ENCODE data around the gene NISCH. TPM values are rescaled to one million over a fixed set of nuclear protein-coding genes. Genes with fewer than 3 reads are reported as not detected.

Gene NISCH
- total RNA-seq (10 to 100 TPM; 91.5 to 93.0 TPM), polyA plus RNA-seq (ENCODE audit: insufficient read length in 2 of 2) (100 to 1,000 TPM; 133 to 161 TPM)
- long read RNA-seq, donor 1, full-length matches to known transcripts: 20 of 230 reads
- long read RNA-seq, donor 1, partial matches to known transcripts: 210 of 230 reads
- long read RNA-seq, donor 1, other reads (novel, unspliced or antisense): 0 of 230 reads
- long read RNA-seq, donor 2, partial matches to known transcripts: 17 of 22 reads
- long read RNA-seq, donor 2, other reads (novel, unspliced or antisense): 0 of 22 reads
- long read RNA-seq, donor 3, full-length matches to known transcripts: 7 of 85 reads
- long read RNA-seq, donor 3, partial matches to known transcripts: 78 of 85 reads
- long read RNA-seq, donor 3, other reads (novel, unspliced or antisense): 0 of 85 reads
- long read RNA-seq, donor 4, full-length matches to known transcripts: 9 of 212 reads
- long read RNA-seq, donor 4, partial matches to known transcripts: 203 of 212 reads
- long read RNA-seq, donor 4, other reads (novel, unspliced or antisense): 0 of 212 reads

DNA sequence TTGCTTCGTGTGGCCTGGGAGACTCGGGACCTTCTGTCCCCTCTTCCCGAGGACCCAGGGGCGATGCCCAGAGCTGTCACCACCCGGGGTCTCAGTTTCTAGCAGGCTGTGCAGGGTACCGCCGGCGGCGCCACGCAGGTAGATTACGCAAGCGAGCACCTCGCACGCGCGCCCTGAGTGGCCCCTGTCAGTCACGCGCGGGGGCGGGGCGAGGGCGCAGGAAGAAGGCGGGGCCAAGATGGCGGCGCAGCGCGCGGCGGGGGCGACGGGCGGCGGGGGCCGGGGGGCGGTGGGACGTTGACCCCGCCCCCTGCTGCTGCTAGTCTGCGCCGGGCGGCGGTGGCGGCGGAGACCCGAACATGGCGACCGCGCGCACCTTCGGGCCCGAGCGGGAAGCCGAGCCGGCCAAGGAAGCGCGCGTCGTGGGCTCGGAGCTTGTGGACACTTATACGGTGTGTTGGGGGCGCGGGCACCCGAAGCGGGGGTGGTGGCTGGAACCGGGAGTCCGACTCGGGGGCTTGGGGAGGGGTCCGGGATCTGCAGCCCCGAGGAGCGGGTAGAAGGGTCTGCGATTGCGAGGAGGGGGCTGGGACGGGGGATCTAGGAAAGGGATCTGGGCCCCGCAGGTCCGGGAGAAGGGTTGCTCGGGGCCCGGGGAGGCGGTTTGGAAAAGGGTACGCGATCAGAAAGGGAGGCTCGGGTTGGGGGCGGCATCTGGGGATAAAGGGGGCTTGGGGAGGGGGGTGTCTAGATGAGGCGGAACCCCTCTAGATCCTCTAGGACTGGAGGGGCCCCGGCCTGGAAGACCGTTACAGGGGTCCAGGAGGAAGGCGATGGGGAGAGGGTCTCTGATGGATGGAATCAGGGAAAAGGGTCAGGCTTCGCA lies at the start of gene NISCH:
Gene NISCH (plus strand): TSS at position 322 of the 886 bp plus-strand sequence. CDS start 38 bp downstream, at position 360.
- peak within 1 kb of the TSS; percentile 91 for H3K27ac ChIP-seq (ENCODE audit: low read depth, low read length)
- peaks cover 29% of the 10 kb centered on the region for H3K36me3 ChIP-seq (ENCODE audit: control insufficient read depth, insufficient read depth, low read length)
- under 1% methylated on average over 83 of the region's 86 CpGs for WGBS (ENCODE audit: insufficient coverage)
- peak in 5 of 6 donors; percentile 72 to 96 (median 81) for DNase-seq (ENCODE audit: low read depth in 4 of 6, low spot score in 6 of 6)
- peaks cover 33% of the 10 kb centered on the region for H3K4me1 ChIP-seq (ENCODE audit: control insufficient read depth, insufficient read depth, low read length)
- H3K9me3 ChIP-seq (ENCODE audit: control insufficient read depth, insufficient read depth, low read length): no peaks in the 10 kb centered on the region
- no peaks in the 10 kb centered on the region for H3K27me3 ChIP-seq (ENCODE audit: control insufficient read depth, insufficient read depth, low read length)
- peak within 1 kb of the TSS; percentile 93 for H3K4me3 ChIP-seq (ENCODE audit: low read depth, low read length)

GRCh38 chr3:52406231-52406661 lies 49.2 kb upstream of the NISCH start:
- Histone ChIP-seq H3K27ac (ENCODE audit: low read depth, low read length) (no peak overlapping the region), H3K4me3 (ENCODE audit: low read depth, low read length) (no peak overlapping the region), H3K36me3 (ENCODE audit: control insufficient read depth, insufficient read depth, low read length) (peaks cover 77% of the 10 kb centered on the region), H3K4me1 (ENCODE audit: control insufficient read depth, insufficient read depth, low read length) (peaks cover 22% of the 10 kb centered on the region), H3K9me3 (ENCODE audit: control insufficient read depth, insufficient read depth, low read length) (no peaks in the 10 kb centered on the region), H3K27me3 (ENCODE audit: control insufficient read depth, insufficient read depth, low read length) (no peaks in the 10 kb centered on the region)
- WGBS (ENCODE audit: insufficient coverage): 93% methylated on average over 11 of the region's 11 CpGs
- no peak for DNase-seq (ENCODE audit: low read depth in 4 of 6, low spot score in 6 of 6)

DNA sequence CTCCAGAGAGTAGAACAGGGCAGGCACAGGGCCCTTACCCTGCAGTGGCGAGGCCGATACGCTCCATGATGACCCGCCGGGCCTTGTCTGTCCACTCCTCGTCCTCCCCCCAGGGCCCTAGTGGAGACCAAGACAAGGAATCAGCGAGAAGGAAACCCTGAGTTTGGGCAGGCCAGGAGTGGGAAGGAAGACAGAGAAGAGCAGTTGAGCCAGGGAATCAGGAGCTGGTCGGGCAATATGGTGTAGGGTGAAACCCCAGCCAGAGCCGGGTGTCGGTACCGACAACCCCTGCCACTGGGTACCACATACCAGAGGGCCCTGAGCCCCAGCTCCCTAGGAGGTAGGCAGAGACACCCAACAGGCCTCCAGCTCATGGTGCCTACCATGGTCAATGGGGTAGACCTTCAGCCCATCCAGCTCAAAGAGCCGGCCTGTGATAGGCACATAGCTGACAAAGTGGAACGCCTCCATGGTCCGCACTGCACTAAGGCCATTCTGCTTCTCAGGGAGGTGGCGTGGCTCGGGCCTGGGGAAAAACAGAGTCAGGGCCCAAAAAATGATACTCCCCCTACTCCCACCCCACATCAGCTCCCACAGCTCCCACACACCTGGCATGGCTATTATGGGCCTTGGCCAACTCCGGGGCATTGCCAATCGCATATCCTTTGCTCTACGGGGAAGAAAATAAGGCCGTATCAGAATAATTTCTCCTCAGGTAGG lies 48.5 kb upstream of the NISCH start:
- no peak overlapping the region for H3K4me3 ChIP-seq (ENCODE audit: low read depth, low read length)
- H3K9me3 ChIP-seq (ENCODE audit: control insufficient read depth, insufficient read depth, low read length): no peaks in the 10 kb centered on the region
- DNase-seq (ENCODE audit: low read depth in 4 of 6, low spot score in 6 of 6): no peak
- 98% methylated on average over 15 of the region's 20 CpGs for WGBS (ENCODE audit: insufficient coverage)
- H3K36me3 ChIP-seq (ENCODE audit: control insufficient read depth, insufficient read depth, low read length): peaks cover 70% of the 10 kb centered on the region
- H3K27ac ChIP-seq (ENCODE audit: low read depth, low read length): no peak overlapping the region
- peaks cover 29% of the 10 kb centered on the region for H3K4me1 ChIP-seq (ENCODE audit: control insufficient read depth, insufficient read depth, low read length)
- no peaks in the 10 kb centered on the region for H3K27me3 ChIP-seq (ENCODE audit: control insufficient read depth, insufficient read depth, low read length)

GRCh38 chr3:52407779-52408178 lies 47.6 kb upstream of the NISCH start:
- DNase-seq (ENCODE audit: low read depth in 4 of 6, low spot score in 6 of 6): no peak
- H3K27me3 ChIP-seq (ENCODE audit: control insufficient read depth, insufficient read depth, low read length): no peaks in the 10 kb centered on the region
- no peak overlapping the region for H3K27ac ChIP-seq (ENCODE audit: low read depth, low read length)
- 100% methylated on average over 3 of the region's 3 CpGs for WGBS (ENCODE audit: insufficient coverage)
- H3K36me3 ChIP-seq (ENCODE audit: control insufficient read depth, insufficient read depth, low read length): peaks cover 62% of the 10 kb centered on the region
- H3K4me3 ChIP-seq (ENCODE audit: low read depth, low read length): no peak overlapping the region
- H3K9me3 ChIP-seq (ENCODE audit: control insufficient read depth, insufficient read depth, low read length): no peaks in the 10 kb centered on the region
- H3K4me1 ChIP-seq (ENCODE audit: control insufficient read depth, insufficient read depth, low read length): peaks cover 30% of the 10 kb centered on the region

GRCh38 chr3:52408466-52408865 lies 46.9 kb upstream of the NISCH start:
- H3K9me3 ChIP-seq (ENCODE audit: control insufficient read depth, insufficient read depth, low read length): no peaks in the 10 kb centered on the region
- 100% methylated on average over 1 of the region's 8 CpGs for WGBS (ENCODE audit: insufficient coverage)
- H3K4me3 ChIP-seq (ENCODE audit: low read depth, low read length): no peak overlapping the region
- DNase-seq (ENCODE audit: low read depth in 4 of 6, low spot score in 6 of 6): no peak
- peaks cover 55% of the 10 kb centered on the region for H3K36me3 ChIP-seq (ENCODE audit: control insufficient read depth, insufficient read depth, low read length)
- no peaks in the 10 kb centered on the region for H3K27me3 ChIP-seq (ENCODE audit: control insufficient read depth, insufficient read depth, low read length)
- peaks cover 30% of the 10 kb centered on the region for H3K4me1 ChIP-seq (ENCODE audit: control insufficient read depth, insufficient read depth, low read length)
- no peak overlapping the region for H3K27ac ChIP-seq (ENCODE audit: low read depth, low read length)

DNA sequence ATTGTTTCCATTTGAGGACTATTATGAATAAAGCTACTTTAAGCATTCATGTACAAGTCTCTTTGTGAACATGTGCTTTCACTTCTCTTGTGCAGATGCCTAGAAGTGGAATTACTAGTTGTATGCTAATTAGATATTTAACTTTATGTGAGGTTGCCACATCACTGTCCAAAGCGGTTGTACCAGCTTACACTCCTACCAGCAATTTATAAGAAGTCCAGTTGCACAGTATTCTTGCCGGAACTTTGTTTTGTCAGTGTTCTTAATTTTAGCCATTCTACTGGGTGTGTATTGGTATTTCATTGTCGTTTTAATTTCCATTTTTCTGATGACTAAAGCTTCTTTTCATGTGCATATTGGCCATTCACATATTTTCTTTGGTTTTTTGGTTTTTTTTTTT lies 39.6 kb upstream of the NISCH start:
- peaks cover 2% of the 10 kb centered on the region for H3K36me3 ChIP-seq (ENCODE audit: control insufficient read depth, insufficient read depth, low read length)
- peaks cover 12% of the 10 kb centered on the region for H3K4me1 ChIP-seq (ENCODE audit: control insufficient read depth, insufficient read depth, low read length)
- no peak overlapping the region for H3K27ac ChIP-seq (ENCODE audit: low read depth, low read length)
- no peak for DNase-seq (ENCODE audit: low read depth in 4 of 6, low spot score in 6 of 6)
- H3K9me3 ChIP-seq (ENCODE audit: control insufficient read depth, insufficient read depth, low read length): no peaks in the 10 kb centered on the region
- H3K4me3 ChIP-seq (ENCODE audit: low read depth, low read length): no peak overlapping the region
- H3K27me3 ChIP-seq (ENCODE audit: control insufficient read depth, insufficient read depth, low read length): no peaks in the 10 kb centered on the region
- no CpG with 5 or more reads among the region's 3 CpGs for WGBS (ENCODE audit: insufficient coverage)

GRCh38 chr3:52420388-52420787 lies 35.0 kb upstream of the NISCH start:
- DNase-seq (ENCODE audit: low read depth in 4 of 6, low spot score in 6 of 6): no peak
- WGBS (ENCODE audit: insufficient coverage): 70% methylated on average over 2 of the region's 2 CpGs

DNA sequence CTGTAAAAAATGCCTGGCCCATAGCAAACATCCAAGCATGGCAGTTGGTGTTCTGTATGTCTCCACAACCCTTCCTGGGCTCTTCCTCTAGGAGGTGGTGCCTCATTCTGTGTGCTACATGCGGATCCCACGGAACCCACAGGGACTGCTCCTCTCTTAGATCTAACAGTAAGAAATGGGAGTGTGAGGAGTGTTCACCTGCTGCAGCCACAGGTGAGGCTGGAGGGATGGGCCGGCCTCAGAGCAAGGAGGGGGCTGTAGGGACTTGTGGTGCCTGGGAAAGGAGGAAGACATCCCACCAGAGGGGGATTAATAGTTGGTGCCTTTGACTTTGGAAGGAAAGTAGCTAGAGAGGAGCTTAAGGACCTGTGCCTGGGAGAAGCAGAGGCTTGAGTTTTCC lies 32.7 kb upstream of the NISCH start:
- DNase-seq (ENCODE audit: low read depth in 4 of 6, low spot score in 6 of 6): no peak
- no peak overlapping the region for H3K27ac ChIP-seq (ENCODE audit: low read depth, low read length)

More at GRCh38 chr3:52420388-52420787, 35.0 kb upstream of the NISCH start:
- no peaks in the 10 kb centered on the region for H3K4me1 ChIP-seq (ENCODE audit: control insufficient read depth, insufficient read depth, low read length)
- peaks cover 2% of the 10 kb centered on the region for H3K36me3 ChIP-seq (ENCODE audit: control insufficient read depth, insufficient read depth, low read length)
- H3K27ac ChIP-seq (ENCODE audit: low read depth, low read length): no peak overlapping the region
- no peaks in the 10 kb centered on the region for H3K9me3 ChIP-seq (ENCODE audit: control insufficient read depth, insufficient read depth, low read length)
- H3K27me3 ChIP-seq (ENCODE audit: control insufficient read depth, insufficient read depth, low read length): no peaks in the 10 kb centered on the region
- H3K4me3 ChIP-seq (ENCODE audit: low read depth, low read length): no peak overlapping the region

GRCh38 chr3:52423173-52423572 lies 32.2 kb upstream of the NISCH start:
- Histone ChIP-seq H3K4me3 (ENCODE audit: low read depth, low read length) (no peak overlapping the region), H3K4me1 (ENCODE audit: control insufficient read depth, insufficient read depth, low read length) (no peaks in the 10 kb centered on the region), H3K36me3 (ENCODE audit: control insufficient read depth, insufficient read depth, low read length) (peaks cover 2% of the 10 kb centered on the region), H3K9me3 (ENCODE audit: control insufficient read depth, insufficient read depth, low read length) (no peaks in the 10 kb centered on the region), H3K27ac (ENCODE audit: low read depth, low read length) (no peak overlapping the region), H3K27me3 (ENCODE audit: control insufficient read depth, insufficient read depth, low read length) (no peaks in the 10 kb centered on the region)
- DNase-seq (ENCODE audit: low read depth in 4 of 6, low spot score in 6 of 6): no peak
- 55% methylated on average over 4 of the region's 5 CpGs for whole genome bisulfite sequencing (ENCODE audit: insufficient coverage)

More for the DNA sequence above, 32.7 kb upstream of the NISCH start:
- no peaks in the 10 kb centered on the region for H3K27me3 ChIP-seq (ENCODE audit: control insufficient read depth, insufficient read depth, low read length)
- H3K9me3 ChIP-seq (ENCODE audit: control insufficient read depth, insufficient read depth, low read length): no peaks in the 10 kb centered on the region
- H3K4me1 ChIP-seq (ENCODE audit: control insufficient read depth, insufficient read depth, low read length): no peaks in the 10 kb centered on the region
- H3K4me3 ChIP-seq (ENCODE audit: low read depth, low read length): no peak overlapping the region
- WGBS (ENCODE audit: insufficient coverage): no CpG with 5 or more reads among the region's 3 CpGs
- H3K36me3 ChIP-seq (ENCODE audit: control insufficient read depth, insufficient read depth, low read length): peaks cover 2% of the 10 kb centered on the region
